GM23338 (cell line): ENCODE measurements around the gene EEF2K. TPM values are rescaled to one million over a fixed set of nuclear protein-coding genes. Genes with fewer than 3 reads are reported as not detected.

Source experiments
- ATAC-seq: fragments of 200-7000 bp; cut with Tn5 transposase; 3 replicates; pipeline ENCODE4 v1.9.1; 2020
- DNase-seq: peaks from one replicate; pipeline ENCODE4 v3.0.0-alpha.2; 2015; ENCODE audit warnings: low spot score
- H2AFZ ChIP-seq: fragments of 200-600 bp; sonication (generic); 2 replicates; pipeline ENCODE4 v1.8.0; 2016; ENCODE audit warnings: antibody characterized with exemption, mild to moderate bottlenecking, moderate library complexity
- H3F3A ChIP-seq: fragments of 200-600 bp; sonication (generic); replicated peaks from 2 replicates; pipeline ENCODE4 v1.8.0; 2017; ENCODE audit warnings: antibody characterized with exemption, mixed run types, low read depth
- H3K27ac ChIP-seq: fragments of 200-600 bp; sonication (generic); 2 replicates; pipeline ENCODE4 v1.6.1; 2016; ENCODE audit warnings: low read depth
- H3K27me3 ChIP-seq: fragments of 200-600 bp; sonication (generic); 2 replicates; pipeline ENCODE4 v1.8.0; 2016; ENCODE audit warnings: mild to moderate bottlenecking, mixed run types, moderate library complexity; ENCODE audit not compliant: insufficient read depth
- H3K36me3 ChIP-seq: fragments of 200-600 bp; sonication (generic); 2 replicates; pipeline ENCODE4 v1.8.0; 2016; ENCODE audit warnings: mild to moderate bottlenecking; ENCODE audit not compliant: insufficient read depth
- H3K4me1 ChIP-seq: fragments of 200-600 bp; sonication (generic); 2 replicates; pipeline ENCODE4 v1.8.0; 2016; ENCODE audit warnings: mild to moderate bottlenecking, moderate library complexity; ENCODE audit not compliant: insufficient read depth
- H3K4me2 ChIP-seq: fragments of 200-600 bp; sonication (generic); 2 replicates; pipeline ENCODE4 v1.7.1; 2017; ENCODE audit warnings: mixed run types
- H3K4me3 ChIP-seq: fragments of 200-600 bp; sonication (generic); 2 replicates; pipeline ENCODE4 v1.6.1; 2016; ENCODE audit warnings: mixed run types
- H3K79me2 ChIP-seq: fragments of 200-600 bp; sonication (generic); replicated peaks from 2 replicates; pipeline ENCODE4 v1.8.0; 2017; ENCODE audit warnings: mild to moderate bottlenecking; ENCODE audit not compliant: insufficient read depth
- H3K9me2 ChIP-seq: fragments of 200-600 bp; sonication (generic); 2 replicates; pipeline ENCODE4 v1.8.0; 2017; ENCODE audit not compliant: insufficient read depth
- H4K20me1 ChIP-seq: fragments of 200-600 bp; sonication (generic); replicated peaks from 2 replicates; pipeline ENCODE4 v1.8.0; 2017; ENCODE audit warnings: mild to moderate bottlenecking; ENCODE audit not compliant: insufficient read depth
- H3K27ac Mint-ChIP-seq: 2 replicates; pipeline ENCODE4 v1.8.0; 2020; ENCODE audit warnings: inconsistent platforms, mild to moderate bottlenecking, moderate library complexity, mixed read lengths
- H3K27me3 Mint-ChIP-seq: 3 replicates; pipeline ENCODE4 v1.8.0; 2022; ENCODE audit warnings: low read depth, mild to moderate bottlenecking, moderate library complexity, mixed read lengths, inconsistent platforms; ENCODE audit not compliant: insufficient read depth, poor library complexity
- H3K36me3 Mint-ChIP-seq: 3 replicates; pipeline ENCODE4 v1.8.0; 2021; ENCODE audit warnings: low read depth, mild to moderate bottlenecking, inconsistent platforms, moderate library complexity, mixed read lengths
- H3K4me1 Mint-ChIP-seq: 3 replicates; pipeline ENCODE4 v1.8.0; 2020; ENCODE audit warnings: mild to moderate bottlenecking, inconsistent platforms, mixed read lengths
- H3K4me3 Mint-ChIP-seq: 3 replicates; pipeline ENCODE4 v1.8.0; 2021; ENCODE audit warnings: moderate library complexity, mild to moderate bottlenecking, inconsistent platforms, mixed read lengths
- H3K9me3 Mint-ChIP-seq: 3 replicates; pipeline ENCODE4 v1.8.0; 2020; ENCODE audit warnings: moderate library complexity, mild to moderate bottlenecking, inconsistent platforms, mixed read lengths
- CREB1 ChIP-seq: fragments of 250-450 bp; sonication (Bioruptor Pico); IDR thresholded peaks from 2 replicates; pipeline ENCODE4 v1.5.0; 2020; ENCODE audit warnings: low read depth, mild to moderate bottlenecking, moderate library complexity
- CTCF ChIP-seq, 2 experiments: fragments of 200-600 bp in 1 of 2; sonication (generic) in 1 of 2; conservative IDR thresholded peaks; 2 replicates each; pipeline versions ENCODE4 v1.5.1 to v1.6.1; 2016 to 2017; ENCODE audit warnings: antibody characterized with exemption in 2 of 2, low read depth in 2 of 2, mild to moderate bottlenecking in 2 of 2, moderate library complexity in 1 of 2
- EZH2 ChIP-seq: fragments of 200-600 bp; sonication (generic); IDR thresholded peaks from one replicate; pipeline ENCODE4 v1.8.0; 2017; ENCODE audit warnings: antibody characterized with exemption, mild to moderate bottlenecking, low read depth; ENCODE audit not compliant: unreplicated experiment
- EZH2phosphoT487 ChIP-seq: fragments of 200-600 bp; sonication (generic); IDR thresholded peaks from one replicate; pipeline ENCODE4 v1.8.1; 2018; ENCODE audit warnings: antibody characterized with exemption; ENCODE audit not compliant: unreplicated experiment
- JUNB ChIP-seq: IDR thresholded peaks from one replicate; pipeline ENCODE4 v1.6.1; 2016; ENCODE audit warnings: antibody characterized with exemption; ENCODE audit not compliant: unreplicated experiment
- NANOG ChIP-seq: IDR thresholded peaks from 2 replicates; pipeline ENCODE4 v1.6.1; 2016; ENCODE audit warnings: antibody characterized with exemption, borderline replicate concordance
- POLR2AphosphoS5 ChIP-seq: IDR thresholded peaks from 2 replicates; pipeline ENCODE4 v1.6.1; 2016; ENCODE audit warnings: antibody characterized with exemption, low read depth
- STAT1 ChIP-seq: IDR thresholded peaks from one replicate; pipeline ENCODE4 v1.6.1; 2016; ENCODE audit warnings: antibody characterized with exemption; ENCODE audit not compliant: unreplicated experiment
- polyA plus RNA-seq: library from polyadenylated mRNA; unstranded; fragments of >200 nt; fragmentation: Nextera tagmentation; extraction: Ambion mirVana; gene quantifications from 2 replicates; pipeline ENCODE4 v1.2.1, GENCODE V29; 2016
- total RNA-seq: library from RNA; depleted of rRNA; stranded (reverse); fragments of >200 nt; shearing (Covaris generic); gene quantifications from 2 replicates; pipeline ENCODE4 v1.2.3, GENCODE V29; 2014
- TF ChIP-seq, protein P1 (sequence below): IDR thresholded peaks from 2 replicates; pipeline ENCODE4 v1.6.1; 2016; ENCODE audit warnings: antibody characterized with exemption
- TF ChIP-seq, protein P2 (sequence below): fragments of 250-450 bp; sonication (Bioruptor Pico); IDR thresholded peaks from 2 replicates; pipeline ENCODE4 v1.5.0; 2020; ENCODE audit warnings: mild to moderate bottlenecking, moderate library complexity

The EEF2K gene
- total and polyA plus RNA-seq, 2 experiments from 2014 or later, result 5.4 to 23.9 TPM

- no peak for ATAC-seq
- Histone ChIP-seq H3K27ac (no peak overlapping the region), H3K4me3 (no peak overlapping the region)
Observed at GRCh38 chr16:22272870-22273650, 67.0 kb downstream of the EEF2K start.

GRCh38 chr16:22274916-22275315, 68.8 kb downstream of the EEF2K start:
- no peak for ATAC-seq
- H3K27me3 Mint-ChIP-seq, result peaks cover under 1% of the 10 kb centered on the region
- H4K20me1 ChIP-seq, result peaks cover 3% of the 10 kb centered on the region; the same call in 1 of the 2 replicates

More at GRCh38 chr16:22272870-22273650, 67.0 kb downstream of the EEF2K start:
- H3K27ac Mint-ChIP-seq, result no peak overlapping the region
- peaks cover 4% of the 10 kb centered on the region for H3F3A ChIP-seq
- no peak overlapping the region for H2AFZ ChIP-seq
- peaks cover 3% of the 10 kb centered on the region for H3K27me3 Mint-ChIP-seq
- H3K4me3 Mint-ChIP-seq, result no peak overlapping the region
- H3K79me2 ChIP-seq, result no peaks in the 10 kb centered on the region
- H3K36me3 ChIP-seq, result peaks cover 16% of the 10 kb centered on the region; the same call in 1 of the 2 replicates
- H3K4me2 ChIP-seq, result no peak overlapping the region
- TF ChIP-seq EZH2 (no peak), POLR2AphosphoS5 (no peak), JUNB (no peak)
- 0 out of 2 replicates have a peak, but pooled peaks cover 3% of the 10 kb centered on the region for H4K20me1 ChIP-seq
- no peaks in the 10 kb centered on the region for H3K27me3 ChIP-seq
- H3K4me1 Mint-ChIP-seq, result peaks cover under 1% of the 10 kb centered on the region
- H3K9me3 Mint-ChIP-seq, result no peaks in the 10 kb centered on the region
- no peaks in the 10 kb centered on the region for H3K9me2 ChIP-seq
- H3K4me1 ChIP-seq, result no peaks in the 10 kb centered on the region
- DNase-seq, result no peak
- peaks cover 30% of the 10 kb centered on the region for H3K36me3 Mint-ChIP-seq

More at GRCh38 chr16:22274916-22275315, 68.8 kb downstream of the EEF2K start:
- Histone ChIP-seq H3K9me2 (no peaks in the 10 kb centered on the region), H3K4me3 (no peak overlapping the region), H2AFZ (no peak overlapping the region), H3K4me1 (peaks cover 6% of the 10 kb centered on the region; the same call in 1 of the 2 replicates), H3K27ac (no peak overlapping the region), H3K4me2 (no peak overlapping the region), H3K36me3 (peaks cover 16% of the 10 kb centered on the region; the same call in 1 of the 2 replicates), H3K27me3 (no peaks in the 10 kb centered on the region), H3F3A (peaks cover 12% of the 10 kb centered on the region), H3K79me2 (no peaks in the 10 kb centered on the region)
- DNase-seq, result no peak
- H3K36me3 Mint-ChIP-seq, result peaks cover 25% of the 10 kb centered on the region
- TF ChIP-seq CREB1 (no peak), NANOG (no peak), STAT1 (no peak), CTCF (conservative IDR thresholded peaks at IDR 0.05; ENCODE audit: low read depth in 2 of 2) (no peak), EZH2 (no peak), EZH2phosphoT487 (no peak), POLR2AphosphoS5 (no peak)
- TF ChIP-seq, protein P1, sequence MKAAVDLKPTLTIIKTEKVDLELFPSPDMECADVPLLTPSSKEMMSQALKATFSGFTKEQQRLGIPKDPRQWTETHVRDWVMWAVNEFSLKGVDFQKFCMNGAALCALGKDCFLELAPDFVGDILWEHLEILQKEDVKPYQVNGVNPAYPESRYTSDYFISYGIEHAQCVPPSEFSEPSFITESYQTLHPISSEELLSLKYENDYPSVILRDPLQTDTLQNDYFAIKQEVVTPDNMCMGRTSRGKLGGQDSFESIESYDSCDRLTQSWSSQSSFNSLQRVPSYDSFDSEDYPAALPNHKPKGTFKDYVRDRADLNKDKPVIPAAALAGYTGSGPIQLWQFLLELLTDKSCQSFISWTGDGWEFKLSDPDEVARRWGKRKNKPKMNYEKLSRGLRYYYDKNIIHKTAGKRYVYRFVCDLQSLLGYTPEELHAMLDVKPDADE, result no peak
- TF ChIP-seq, protein P2, sequence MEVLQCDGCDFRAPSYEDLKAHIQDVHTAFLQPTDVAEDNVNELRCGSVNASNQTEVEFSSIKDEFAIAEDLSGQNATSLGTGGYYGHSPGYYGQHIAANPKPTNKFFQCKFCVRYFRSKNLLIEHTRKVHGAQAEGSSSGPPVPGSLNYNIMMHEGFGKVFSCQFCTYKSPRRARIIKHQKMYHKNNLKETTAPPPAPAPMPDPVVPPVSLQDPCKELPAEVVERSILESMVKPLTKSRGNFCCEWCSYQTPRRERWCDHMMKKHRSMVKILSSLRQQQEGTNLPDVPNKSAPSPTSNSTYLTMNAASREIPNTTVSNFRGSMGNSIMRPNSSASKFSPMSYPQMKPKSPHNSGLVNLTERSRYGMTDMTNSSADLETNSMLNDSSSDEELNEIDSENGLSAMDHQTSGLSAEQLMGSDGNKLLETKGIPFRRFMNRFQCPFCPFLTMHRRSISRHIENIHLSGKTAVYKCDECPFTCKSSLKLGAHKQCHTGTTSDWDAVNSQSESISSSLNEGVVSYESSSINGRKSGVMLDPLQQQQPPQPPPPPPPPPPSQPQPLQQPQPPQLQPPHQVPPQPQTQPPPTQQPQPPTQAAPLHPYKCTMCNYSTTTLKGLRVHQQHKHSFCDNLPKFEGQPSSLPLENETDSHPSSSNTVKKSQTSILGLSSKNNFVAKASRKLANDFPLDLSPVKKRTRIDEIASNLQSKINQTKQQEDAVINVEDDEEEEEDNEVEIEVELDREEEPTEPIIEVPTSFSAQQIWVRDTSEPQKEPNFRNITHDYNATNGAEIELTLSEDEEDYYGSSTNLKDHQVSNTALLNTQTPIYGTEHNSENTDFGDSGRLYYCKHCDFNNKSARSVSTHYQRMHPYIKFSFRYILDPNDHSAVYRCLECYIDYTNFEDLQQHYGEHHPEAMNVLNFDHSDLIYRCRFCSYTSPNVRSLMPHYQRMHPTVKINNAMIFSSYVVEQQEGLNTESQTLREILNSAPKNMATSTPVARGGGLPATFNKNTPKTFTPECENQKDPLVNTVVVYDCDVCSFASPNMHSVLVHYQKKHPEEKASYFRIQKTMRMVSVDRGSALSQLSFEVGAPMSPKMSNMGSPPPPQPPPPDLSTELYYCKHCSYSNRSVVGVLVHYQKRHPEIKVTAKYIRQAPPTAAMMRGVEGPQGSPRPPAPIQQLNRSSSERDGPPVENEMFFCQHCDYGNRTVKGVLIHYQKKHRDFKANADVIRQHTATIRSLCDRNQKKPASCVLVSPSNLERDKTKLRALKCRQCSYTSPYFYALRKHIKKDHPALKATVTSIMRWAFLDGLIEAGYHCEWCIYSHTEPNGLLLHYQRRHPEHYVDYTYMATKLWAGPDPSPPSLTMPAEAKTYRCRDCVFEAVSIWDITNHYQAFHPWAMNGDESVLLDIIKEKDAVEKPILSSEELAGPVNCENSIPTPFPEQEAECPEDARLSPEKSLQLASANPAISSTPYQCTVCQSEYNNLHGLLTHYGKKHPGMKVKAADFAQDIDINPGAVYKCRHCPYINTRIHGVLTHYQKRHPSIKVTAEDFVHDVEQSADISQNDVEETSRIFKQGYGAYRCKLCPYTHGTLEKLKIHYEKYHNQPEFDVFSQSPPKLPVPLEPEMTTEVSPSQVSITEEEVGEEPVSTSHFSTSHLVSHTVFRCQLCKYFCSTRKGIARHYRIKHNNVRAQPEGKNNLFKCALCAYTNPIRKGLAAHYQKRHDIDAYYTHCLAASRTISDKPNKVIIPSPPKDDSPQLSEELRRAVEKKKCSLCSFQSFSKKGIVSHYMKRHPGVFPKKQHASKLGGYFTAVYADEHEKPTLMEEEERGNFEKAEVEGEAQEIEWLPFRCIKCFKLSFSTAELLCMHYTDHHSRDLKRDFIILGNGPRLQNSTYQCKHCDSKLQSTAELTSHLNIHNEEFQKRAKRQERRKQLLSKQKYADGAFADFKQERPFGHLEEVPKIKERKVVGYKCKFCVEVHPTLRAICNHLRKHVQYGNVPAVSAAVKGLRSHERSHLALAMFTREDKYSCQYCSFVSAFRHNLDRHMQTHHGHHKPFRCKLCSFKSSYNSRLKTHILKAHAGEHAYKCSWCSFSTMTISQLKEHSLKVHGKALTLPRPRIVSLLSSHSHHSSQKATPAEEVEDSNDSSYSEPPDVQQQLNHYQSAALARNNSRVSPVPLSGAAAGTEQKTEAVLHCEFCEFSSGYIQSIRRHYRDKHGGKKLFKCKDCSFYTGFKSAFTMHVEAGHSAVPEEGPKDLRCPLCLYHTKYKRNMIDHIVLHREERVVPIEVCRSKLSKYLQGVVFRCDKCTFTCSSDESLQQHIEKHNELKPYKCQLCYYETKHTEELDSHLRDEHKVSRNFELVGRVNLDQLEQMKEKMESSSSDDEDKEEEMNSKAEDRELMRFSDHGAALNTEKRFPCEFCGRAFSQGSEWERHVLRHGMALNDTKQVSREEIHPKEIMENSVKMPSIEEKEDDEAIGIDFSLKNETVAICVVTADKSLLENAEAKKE (CRISPR knock-in tag), result no peak
- H3K9me3 Mint-ChIP-seq, result no peaks in the 10 kb centered on the region
- no peak overlapping the region for H3K4me3 Mint-ChIP-seq
- no peak overlapping the region for H3K27ac Mint-ChIP-seq
- H3K4me1 Mint-ChIP-seq, result peaks cover 8% of the 10 kb centered on the region
